Omental fat pad (tissue), 4 donors: ENCODE results near the gene HOXA2. TPM values are rescaled to one million over a fixed set of nuclear protein-coding genes. Genes with fewer than 3 reads are reported as not detected.

Experiments used
- ATAC-seq: fragments of 150-250 bp; one replicate; pipeline ENCODE4 v1.9.1; 2016; ENCODE audit warnings: mild to moderate bottlenecking, moderate library complexity; ENCODE audit not compliant: low FRiP score
- DNase-seq: peaks from one replicate; pipeline ENCODE4 v3.0.0-alpha.2; 2019; ENCODE audit warnings: low spot score
- CTCF ChIP-seq, 3 donors: fragments of 450-650 bp; IDR thresholded peaks; one replicate each; pipeline ENCODE4 v1.5.1; 2016 to 2017; ENCODE audit warnings: antibody characterized with exemption in 3 of 3, mild to moderate bottlenecking in 3 of 3, moderate library complexity in 2 of 3
- total RNA-seq, 4 donors: library from RNA; depleted of rRNA; stranded (reverse); fragments of >200 nt; gene quantifications; one replicate each; pipeline ENCODE4 v1.1.0, GENCODE V29; 2016

The HOXA2 gene
- total RNA-seq: 1 to 10 TPM; 1.1 to 3.5 (median 1.5) TPM

GRCh38 chr7:27102581-27103442 is at the start of gene HOXA2:
TSS of gene HOXA2 (minus strand) at chr7:27102683. CDS start at chr7:27102500, 183 bp downstream.
- no peak for ATAC-seq
- no peak for DNase-seq
- no peak for TF ChIP-seq CTCF (IDR thresholded peaks at IDR 0.05)

GRCh38 chr7:27151341-27151930 is 49.0 kb upstream of the HOXA2 start:
- no peak for ATAC-seq

GRCh38 chr7:27150568-27151340 is 48.3 kb upstream of the HOXA2 start:
- ATAC-seq: peak; percentile 67
- peak; percentile 46 for DNase-seq
- TF ChIP-seq CTCF (IDR thresholded peaks at IDR 0.05): peak in 2 of 3 donors; percentile 54 to 79

More at GRCh38 chr7:27151341-27151930, 49.0 kb upstream of the HOXA2 start:
- TF ChIP-seq CTCF (IDR thresholded peaks at IDR 0.05): no peak
- peak; percentile 20 for DNase-seq

GRCh38 chr7:27149842-27150567 is 47.5 kb upstream of the HOXA2 start:
- ATAC-seq (no peak), DNase-seq (peak; percentile 20)
- TF ChIP-seq CTCF (IDR thresholded peaks at IDR 0.05): no peak

- no peak for TF ChIP-seq CTCF (IDR thresholded peaks at IDR 0.05)
- peak; percentile 18 for DNase-seq
- no peak for ATAC-seq
These were observed 46.5 kb upstream of the HOXA2 start for GRCh38 chr7:27148756-27149641.
